ENCODE measurements around the gene HS3ST4. TPM values are rescaled to one million over a fixed set of nuclear protein-coding genes. Genes with fewer than 3 reads are reported as not detected.

HS3ST4 gene
- total RNA-seq, 6 experiments from 2014 or later: not detected

DNA sequence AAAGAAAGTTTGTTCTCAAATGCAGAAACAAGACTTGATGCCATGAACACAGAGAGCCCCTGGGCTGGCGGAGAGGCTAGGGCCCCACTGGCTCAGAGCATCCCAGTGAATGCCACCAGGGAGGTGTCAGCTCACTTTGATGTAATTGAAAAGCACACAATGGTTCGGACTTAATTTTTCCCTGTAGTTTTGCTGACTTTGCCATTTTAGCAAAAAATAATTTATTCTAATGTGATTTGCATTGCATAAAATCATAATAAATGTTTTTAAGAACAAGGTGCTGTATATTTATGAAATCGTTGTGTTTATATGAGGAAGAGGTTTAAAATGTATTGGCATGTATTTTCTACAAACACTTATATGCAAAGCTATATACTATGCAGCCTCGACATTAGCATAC lies 140.5 kb downstream of the HS3ST4 start:
- H3K36me3 ChIP-seq: no peaks in the 10 kb centered on the region
- TF ChIP-seq, protein P1, sequence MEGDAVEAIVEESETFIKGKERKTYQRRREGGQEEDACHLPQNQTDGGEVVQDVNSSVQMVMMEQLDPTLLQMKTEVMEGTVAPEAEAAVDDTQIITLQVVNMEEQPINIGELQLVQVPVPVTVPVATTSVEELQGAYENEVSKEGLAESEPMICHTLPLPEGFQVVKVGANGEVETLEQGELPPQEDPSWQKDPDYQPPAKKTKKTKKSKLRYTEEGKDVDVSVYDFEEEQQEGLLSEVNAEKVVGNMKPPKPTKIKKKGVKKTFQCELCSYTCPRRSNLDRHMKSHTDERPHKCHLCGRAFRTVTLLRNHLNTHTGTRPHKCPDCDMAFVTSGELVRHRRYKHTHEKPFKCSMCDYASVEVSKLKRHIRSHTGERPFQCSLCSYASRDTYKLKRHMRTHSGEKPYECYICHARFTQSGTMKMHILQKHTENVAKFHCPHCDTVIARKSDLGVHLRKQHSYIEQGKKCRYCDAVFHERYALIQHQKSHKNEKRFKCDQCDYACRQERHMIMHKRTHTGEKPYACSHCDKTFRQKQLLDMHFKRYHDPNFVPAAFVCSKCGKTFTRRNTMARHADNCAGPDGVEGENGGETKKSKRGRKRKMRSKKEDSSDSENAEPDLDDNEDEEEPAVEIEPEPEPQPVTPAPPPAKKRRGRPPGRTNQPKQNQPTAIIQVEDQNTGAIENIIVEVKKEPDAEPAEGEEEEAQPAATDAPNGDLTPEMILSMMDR (IDR thresholded peaks at IDR 0.05): no peak
- TF ChIP-seq POLR2A (IDR thresholded peaks at IDR 0.05): no peak
- H3K27me3 ChIP-seq: peaks cover 0 to 5% of the 10 kb centered on the region in 2 donors
- H3K27ac ChIP-seq: no peak overlapping the region
- DNase-seq: no peak
- ATAC-seq: no peak
- H3K4me1 ChIP-seq: no peaks in the 10 kb centered on the region
- intact Hi-C loops (cut with DNase I): no loop called here
- WGBS (ENCODE audit: insufficient coverage, low coverage, low lambda C conversion rate, missing lambda C conversion rate): 54% methylated on average over 4 of the region's 4 CpGs
- H3K4me3 ChIP-seq: no peak overlapping the region
- H3K9me3 ChIP-seq: no peaks in the 10 kb centered on the region

DNA sequence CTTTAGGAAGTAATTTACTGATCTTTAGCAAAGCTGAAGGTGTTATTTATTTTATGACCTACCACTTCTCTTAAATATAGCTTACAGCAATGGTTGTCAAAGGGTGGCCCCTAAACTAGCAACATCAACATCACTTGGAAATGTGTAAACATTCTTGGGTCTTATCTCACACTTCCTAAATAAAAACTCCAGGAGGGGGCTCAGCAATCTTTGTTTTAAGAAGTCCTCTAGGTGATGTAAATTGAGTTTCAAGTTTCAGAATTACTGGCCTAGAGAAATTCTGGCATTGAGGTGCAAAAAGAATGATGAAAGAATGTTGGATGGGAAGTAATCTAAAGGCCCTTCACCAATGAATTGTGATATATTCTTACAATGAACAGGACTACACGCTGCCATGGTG lies 142.3 kb downstream of the HS3ST4 start:
- no peak for TF ChIP-seq POLR2A (IDR thresholded peaks at IDR 0.05)
- TF ChIP-seq, protein P1 (IDR thresholded peaks at IDR 0.05): no peak
- Histone ChIP-seq H3K4me1 (peaks cover 0 to 5% (median 0%) of the 10 kb centered on the region in 4 donors), H3K27me3 (peaks cover 5% of the 10 kb centered on the region in 2 donors), H3K4me3 (no peak overlapping the region), H3K9me3 (no peaks in the 10 kb centered on the region), H3K27ac (no peak overlapping the region), H3K36me3 (no peaks in the 10 kb centered on the region)
- 50% methylated on average over 1 of the region's 1 CpG for WGBS (ENCODE audit: insufficient coverage, low coverage, low lambda C conversion rate, missing lambda C conversion rate)
- intact Hi-C loops (cut with DNase I): no loop called here
- DNase-seq (no peak), ATAC-seq (no peak)

DNA sequence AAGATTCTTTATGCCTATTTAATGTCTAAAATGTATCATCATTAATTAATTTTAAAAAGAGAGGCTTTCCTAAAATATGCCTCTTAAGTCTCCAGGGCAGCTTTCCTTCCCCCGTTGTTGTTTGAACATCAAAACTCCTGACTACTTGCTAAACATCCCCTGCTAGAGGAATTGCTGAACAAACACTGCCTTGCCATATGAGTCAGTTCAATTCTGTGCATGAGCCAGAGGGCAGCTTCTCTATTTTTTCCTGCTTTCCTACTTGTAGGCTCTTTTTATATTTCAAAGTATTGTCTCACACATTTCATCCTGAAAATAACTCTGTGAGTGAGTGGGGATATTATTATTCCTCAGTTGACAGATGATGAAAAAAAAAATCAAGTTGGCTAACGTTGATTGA lies 143.4 kb downstream of the HS3ST4 start:
- WGBS (ENCODE audit: insufficient coverage, low coverage, low lambda C conversion rate, missing lambda C conversion rate): 22% methylated on average over 2 of the region's 2 CpGs

DNA sequence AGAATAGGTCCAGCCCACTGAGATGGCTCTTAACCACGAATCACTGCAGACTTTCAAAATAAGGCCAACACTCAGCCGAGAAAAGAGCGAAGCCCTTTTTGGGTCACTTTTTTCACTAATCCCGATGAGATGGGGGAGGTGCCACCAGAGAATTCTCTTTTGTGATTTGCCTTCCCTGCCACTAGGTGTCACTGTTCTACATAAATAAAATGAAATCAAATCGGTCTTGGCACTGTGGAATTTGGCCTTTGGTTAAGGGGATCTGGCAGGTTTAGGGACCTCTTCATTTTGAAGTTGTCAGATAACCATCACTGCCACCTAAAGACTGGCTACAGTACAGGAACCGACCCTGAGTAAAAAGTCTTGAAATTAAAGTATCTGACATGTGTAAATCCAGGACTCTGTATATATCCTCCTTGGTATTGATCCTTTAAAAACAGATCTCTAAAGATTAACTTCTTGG lies 147.0 kb downstream of the HS3ST4 start:
- Histone ChIP-seq H3K4me1 (peaks cover 0 to 5% (median 0%) of the 10 kb centered on the region in 4 donors), H3K4me3 (no peak overlapping the region), H3K27ac (no peak overlapping the region), H3K36me3 (no peaks in the 10 kb centered on the region), H3K27me3 (peaks cover 5% of the 10 kb centered on the region in 2 donors), H3K9me3 (no peaks in the 10 kb centered on the region)
- ATAC-seq (peak; percentile 66 to 81 (median 74)), DNase-seq (no peak)
- WGBS (ENCODE audit: insufficient coverage, low coverage, low lambda C conversion rate, missing lambda C conversion rate): under 1% methylated on average over 6 of the region's 6 CpGs
- no peak for TF ChIP-seq POLR2A (IDR thresholded peaks at IDR 0.05)
- TF ChIP-seq, protein P1 (IDR thresholded peaks at IDR 0.05): peak; percentile 68 to 83 (median 80)
- intact Hi-C loops (cut with DNase I): no loop called here

More for the DNA sequence above, 143.4 kb downstream of the HS3ST4 start:
- Histone ChIP-seq H3K27ac (no peak overlapping the region), H3K9me3 (no peaks in the 10 kb centered on the region), H3K36me3 (no peaks in the 10 kb centered on the region), H3K4me1 (peaks cover 0 to 5% (median 0%) of the 10 kb centered on the region in 4 donors), H3K27me3 (peaks cover 5% of the 10 kb centered on the region in 2 donors), H3K4me3 (no peak overlapping the region)
- DNase-seq (no peak), ATAC-seq (no peak)
- intact Hi-C loops (cut with DNase I): no loop called here
- no peak for TF ChIP-seq POLR2A (IDR thresholded peaks at IDR 0.05)
- TF ChIP-seq, protein P1 (IDR thresholded peaks at IDR 0.05): no peak

DNA sequence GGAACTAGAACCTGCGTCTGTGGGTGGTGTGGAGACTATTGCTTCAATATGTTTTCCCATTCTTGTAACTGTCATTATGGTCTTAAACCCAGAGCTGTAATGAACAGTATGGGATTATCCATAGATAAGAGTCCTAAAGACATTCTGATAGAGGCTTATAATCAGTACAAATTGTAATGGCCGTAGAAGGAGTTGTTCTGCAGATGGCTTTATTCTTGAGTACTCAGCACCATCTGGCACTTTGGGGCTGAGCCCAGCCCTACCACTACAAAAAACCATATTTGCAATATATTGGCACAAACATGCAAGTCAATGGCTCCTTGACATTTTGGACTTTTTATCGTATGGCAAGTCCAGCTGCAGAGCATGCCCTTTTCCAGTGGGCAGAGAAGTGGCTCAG lies 150.0 kb downstream of the HS3ST4 start:
- H3K9me3 ChIP-seq: no peaks in the 10 kb centered on the region
- no peak overlapping the region for H3K27ac ChIP-seq
- TF ChIP-seq POLR2A (IDR thresholded peaks at IDR 0.05): no peak
- DNase-seq (no peak), ATAC-seq (no peak)
- intact Hi-C loops (cut with DNase I): no loop called here
- 55% methylated on average over 3 of the region's 3 CpGs for WGBS (ENCODE audit: insufficient coverage, low coverage, low lambda C conversion rate, missing lambda C conversion rate)
- H3K4me3 ChIP-seq: no peak overlapping the region
- peaks cover 0 to 5% (median 0%) of the 10 kb centered on the region in 4 donors for H3K4me1 ChIP-seq
- no peaks in the 10 kb centered on the region for H3K36me3 ChIP-seq
- peaks cover 0 to 5% of the 10 kb centered on the region in 2 donors for H3K27me3 ChIP-seq
